Activated T-cell treated with anti-CD3 and anti-CD28 coated beads, Interleukin-2, amount 50 U/mL, for 4 hours (primary cell): Measurements from ENCODE around the gene PBOV1. TPM values are rescaled to one million over a fixed set of nuclear protein-coding genes. Genes with fewer than 3 reads are reported as not detected.

Source experiments
- ATAC-seq, 2 donors: fragments of 200-7000 bp; cut with Tn5 transposase; one replicate each; pipeline ENCODE4 v1.10.0; 2021
- DNase-seq: peaks from one replicate; pipeline ENCODE4 v3.0.0-alpha.2; 2020
- H3K27me3 Mint-ChIP-seq: one replicate; pipeline ENCODE4 v1.8.0; 2021; ENCODE audit warnings: low read depth, mixed read lengths
- H3K36me3 Mint-ChIP-seq: one replicate; pipeline ENCODE4 v1.8.0; 2022; ENCODE audit warnings: mixed read lengths; ENCODE audit not compliant: insufficient read depth
- H3K4me1 Mint-ChIP-seq: one replicate; pipeline ENCODE4 v1.8.0; 2021; ENCODE audit warnings: low read depth, mixed read lengths
- H3K4me3 Mint-ChIP-seq: one replicate; pipeline ENCODE4 v1.8.0; 2021; ENCODE audit warnings: mild to moderate bottlenecking, moderate library complexity, mixed read lengths
- H3K9me3 Mint-ChIP-seq: one replicate; pipeline ENCODE4 v1.8.0; 2021; ENCODE audit warnings: mixed read lengths
- total RNA-seq, 3 donors: library from RNA; stranded (reverse); gene quantifications; one replicate each; pipeline ENCODE4 v1.2.1, GENCODE V29; 2021

The PBOV1 gene
- total RNA-seq, 3 donors from 2014 or later: not detected

DNA sequence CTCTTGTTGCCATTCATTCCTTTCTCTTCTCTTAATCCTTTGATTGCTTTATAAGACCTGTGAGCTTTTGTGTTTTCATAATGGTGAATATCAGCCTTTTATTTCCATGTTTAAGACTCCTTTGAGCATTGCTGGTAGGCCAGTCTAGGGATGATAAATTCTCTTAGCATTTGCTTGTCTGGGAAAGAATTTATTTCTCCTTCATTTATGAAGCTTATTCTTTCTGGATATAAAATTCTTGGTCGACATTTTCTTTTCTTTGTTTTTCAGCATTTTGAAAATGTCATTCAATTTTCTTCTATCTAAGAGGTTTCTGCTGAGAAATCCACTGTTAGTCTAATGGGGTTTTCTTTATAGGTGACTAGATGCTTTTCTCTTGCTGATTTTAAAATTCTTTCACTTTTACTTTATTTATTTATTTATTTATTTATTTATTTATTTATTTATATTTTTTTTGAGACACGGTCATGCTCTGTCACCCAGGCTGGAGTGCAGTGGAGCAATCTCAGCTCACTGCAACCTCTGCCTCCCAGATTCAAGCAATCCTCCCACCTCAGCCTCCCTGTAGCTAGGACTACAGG is 41.5 kb downstream of the PBOV1 start:
- H3K4me3 Mint-ChIP-seq: no peak overlapping the region
- no peaks in the 10 kb centered on the region for H3K4me1 Mint-ChIP-seq
- peaks cover 18% of the 10 kb centered on the region for H3K9me3 Mint-ChIP-seq
- DNase-seq: no peak
- no peaks in the 10 kb centered on the region for H3K36me3 Mint-ChIP-seq
- peaks cover 17% of the 10 kb centered on the region for H3K27me3 Mint-ChIP-seq
- no peak for ATAC-seq

- no peak overlapping the region for H3K4me3 Mint-ChIP-seq
- H3K4me1 Mint-ChIP-seq: no peaks in the 10 kb centered on the region
- no peak for ATAC-seq
- no peaks in the 10 kb centered on the region for H3K36me3 Mint-ChIP-seq
- H3K9me3 Mint-ChIP-seq: peaks cover 18% of the 10 kb centered on the region
- no peak for DNase-seq
- H3K27me3 Mint-ChIP-seq: peaks cover 19% of the 10 kb centered on the region
Measured at GRCh38 chr6:138175596-138175995, 42.7 kb downstream of the PBOV1 start.

Other genes with a start within 250 kb of the PBOV1 start
- 1 to 10 TPM; 1.0 to 2.0 (median 1.8) TPM for gene PERP, start 111.1 kb downstream of the PBOV1 start, total RNA-seq
- under 1 TPM; 0.16 to 0.53 (median 0.29) TPM for gene ARFGEF3, start 56.6 kb downstream of the PBOV1 start, total RNA-seq
- not detected for gene SMIM28, start 159.4 kb upstream of the PBOV1 start, total RNA-seq
- 10 to 100 TPM in 2 of 3 donors, 1 to 10 TPM in 1; 1.7 to 16.4 (median 14.3) TPM for gene HEBP2, start 185.7 kb upstream of the PBOV1 start, total RNA-seq